H9 (cell line): ENCODE data around the gene NALCN. TPM values are rescaled to one million over a fixed set of nuclear protein-coding genes. Genes with fewer than 3 reads are reported as not detected.
A peak's percentile ranks its signal among the peaks of the same experiment; 100 is the strongest.

Source experiments
- DNase-seq: peaks from one replicate; pipeline ENCODE4 v3.0.0-alpha.2; 2017
- H2AFZ ChIP-seq: one replicate; pipeline ENCODE4 v1.6.1; 2013; ENCODE audit warnings: mild to moderate bottlenecking, low read length, control low read depth, moderate library complexity
- H2AK5ac ChIP-seq: 2 replicates; pipeline ENCODE4 v1.6.1; 2013; ENCODE audit warnings: low read length, control low read depth, mixed read lengths; ENCODE audit not compliant: insufficient read length
- H2BK120ac ChIP-seq: one replicate; pipeline ENCODE4 v1.6.1; 2013; ENCODE audit warnings: low read depth, mild to moderate bottlenecking, low read length, control low read depth, inconsistent platforms; ENCODE audit not compliant: poor library complexity, severe bottlenecking
- H2BK12ac ChIP-seq: 2 replicates; pipeline ENCODE4 v1.6.1; 2013; ENCODE audit warnings: low read length, control low read depth, mixed read lengths, low read depth; ENCODE audit not compliant: insufficient read length
- H2BK15ac ChIP-seq: 2 replicates; pipeline ENCODE4 v1.6.1; 2013; ENCODE audit warnings: low read depth, low read length, control low read depth
- H2BK20ac ChIP-seq: one replicate; pipeline ENCODE4 v1.6.1; 2013; ENCODE audit warnings: low read depth, mild to moderate bottlenecking, low read length, control low read depth, inconsistent platforms; ENCODE audit not compliant: poor library complexity, severe bottlenecking
- H2BK5ac ChIP-seq: 2 replicates; pipeline ENCODE4 v1.6.1; 2013; ENCODE audit warnings: low read length, control low read depth, mixed read lengths; ENCODE audit not compliant: insufficient read length
- H3K14ac ChIP-seq: 2 replicates; pipeline ENCODE4 v1.6.1; 2013; ENCODE audit warnings: low read length, control low read depth; ENCODE audit not compliant: insufficient read depth
- H3K18ac ChIP-seq: 2 replicates; pipeline ENCODE4 v1.6.1; 2013; ENCODE audit warnings: low read depth, mild to moderate bottlenecking, mixed read lengths, low read length, control low read depth; ENCODE audit not compliant: insufficient read length
- H3K23ac ChIP-seq: 2 replicates; pipeline ENCODE4 v1.6.1; 2013; ENCODE audit warnings: low read length, control low read depth, mixed read lengths, low read depth; ENCODE audit not compliant: insufficient read length
- H3K23me2 ChIP-seq: 2 replicates; pipeline ENCODE4 v1.6.1; 2013; ENCODE audit warnings: low read depth, mild to moderate bottlenecking, mixed read lengths, low read length, control low read depth; ENCODE audit not compliant: insufficient read length, poor library complexity, severe bottlenecking
- H3K27ac ChIP-seq: 2 replicates; pipeline ENCODE4 v1.5.1; 2013; ENCODE audit warnings: low read length, control low read depth, mixed read lengths, low read depth; ENCODE audit not compliant: insufficient read length
- H3K27me3 ChIP-seq: 2 replicates; pipeline ENCODE4 v1.6.1; 2013; ENCODE audit warnings: low read length, control low read depth, inconsistent platforms; ENCODE audit not compliant: insufficient read depth
- H3K4ac ChIP-seq: 2 replicates; pipeline ENCODE4 v1.6.1; 2013; ENCODE audit warnings: low read depth, mild to moderate bottlenecking, control low read depth, inconsistent platforms, low read length, moderate library complexity
- H3K4me1 ChIP-seq: 2 replicates; pipeline ENCODE4 v1.6.1; 2013; ENCODE audit warnings: low read length, control low read depth, inconsistent platforms; ENCODE audit not compliant: insufficient read depth
- H3K4me2 ChIP-seq: 2 replicates; pipeline ENCODE4 v1.6.1; 2013; ENCODE audit warnings: low read length, control low read depth, mixed read lengths; ENCODE audit not compliant: insufficient read length, insufficient read depth
- H3K56ac ChIP-seq: 2 replicates; pipeline ENCODE4 v1.6.1; 2013; ENCODE audit warnings: low read depth, mild to moderate bottlenecking, mixed read lengths, low read length, control low read depth; ENCODE audit not compliant: insufficient read length
- H3K79me1 ChIP-seq: 2 replicates; pipeline ENCODE4 v1.6.1; 2013; ENCODE audit warnings: low read depth, mild to moderate bottlenecking, moderate library complexity, low read length, control low read depth, inconsistent platforms; ENCODE audit not compliant: insufficient read depth, poor library complexity, severe bottlenecking
- H3K79me2 ChIP-seq: 2 replicates; pipeline ENCODE4 v1.6.1; 2013; ENCODE audit warnings: low read length, control low read depth, inconsistent platforms; ENCODE audit not compliant: insufficient read depth
- H3K9ac ChIP-seq: 2 replicates; pipeline ENCODE4 v1.6.1; 2013; ENCODE audit warnings: low read length, control low read depth, mixed read lengths; ENCODE audit not compliant: insufficient read length; ENCODE audit errors: extremely low read depth
- H3K9me3 ChIP-seq: one replicate; pipeline ENCODE4 v1.6.1; 2013; ENCODE audit warnings: low read depth, low read length, inconsistent platforms; ENCODE audit not compliant: control insufficient read depth
- H3T11ph ChIP-seq: one replicate; pipeline ENCODE4 v1.6.1; 2013; ENCODE audit warnings: mild to moderate bottlenecking, low read length, control low read depth, inconsistent platforms
- H4K20me1 ChIP-seq: one replicate; pipeline ENCODE4 v1.6.1; 2013; ENCODE audit not compliant: control insufficient read depth, insufficient read length, insufficient read depth
- H4K5ac ChIP-seq: 2 replicates; pipeline ENCODE4 v1.6.1; 2013; ENCODE audit warnings: low read depth, mild to moderate bottlenecking, mixed read lengths, low read length, control low read depth; ENCODE audit not compliant: insufficient read length
- H4K8ac ChIP-seq: replicated peaks from 2 replicates; pipeline ENCODE4 v1.6.1; 2013; ENCODE audit warnings: low read length, control low read depth, mixed read lengths, low read depth; ENCODE audit not compliant: insufficient read length
- H4K91ac ChIP-seq: 2 replicates; pipeline ENCODE4 v1.6.1; 2013; ENCODE audit warnings: low read depth, mild to moderate bottlenecking, moderate library complexity, mixed read lengths, low read length, control low read depth; ENCODE audit not compliant: insufficient read length
- H3K27ac Mint-ChIP-seq, 3 experiments: 2 replicates in 2 of 3; 3 replicates in 1 of 3; pipeline ENCODE4 v1.8.0; 2020 to 2021; ENCODE audit warnings: mixed read lengths in 3 of 3, mild to moderate bottlenecking in 1 of 3, moderate library complexity in 1 of 3
- H3K27me3 Mint-ChIP-seq: 2 replicates; pipeline ENCODE4 v1.8.0; 2021; ENCODE audit warnings: low read depth, mild to moderate bottlenecking, moderate library complexity, mixed read lengths
- H3K36me3 Mint-ChIP-seq, 3 experiments: 2 replicates in 2 of 3; 3 replicates in 1 of 3; pipeline ENCODE4 v1.8.0; 2020 to 2021; ENCODE audit warnings: low read depth in 3 of 3, mixed read lengths in 3 of 3; ENCODE audit not compliant: insufficient read depth in 1 of 3
- H3K4me1 Mint-ChIP-seq, 2 experiments: 2 replicates each; pipeline ENCODE4 v1.8.0; 2020; ENCODE audit warnings: mixed read lengths in 2 of 2
- H3K4me3 Mint-ChIP-seq, 2 experiments: 2 replicates in 1 of 2; 3 replicates in 1 of 2; pipeline ENCODE4 v1.8.0; 2020 to 2021; ENCODE audit warnings: mild to moderate bottlenecking in 2 of 2, mixed read lengths in 2 of 2, moderate library complexity in 1 of 2
- H3K9me3 Mint-ChIP-seq, 2 experiments: 2 replicates in 1 of 2; 3 replicates in 1 of 2; pipeline ENCODE4 v1.8.0; 2020; ENCODE audit warnings: mild to moderate bottlenecking in 2 of 2, mixed read lengths in 2 of 2, moderate library complexity in 1 of 2
- CTCF ChIP-seq: fragments of 200-600 bp; sonication (generic); conservative IDR thresholded peaks from 3 replicates; pipeline ENCODE4 v1.8.0; 2021; ENCODE audit warnings: antibody characterized with exemption, mild to moderate bottlenecking
- WGBS: extraction: QIAGEN DNeasy Blood & Tissue Kit; methylation state at CpG from one replicate; pipeline ENCODE4 v1.1.7; 2013; ENCODE audit warnings: missing lambda C conversion rate, low lambda C conversion rate, mixed read lengths; ENCODE audit not compliant: insufficient read length; ENCODE audit errors: extremely low coverage; 5-methylcytosine and 5-hydroxymethylcytosine counted together
- total RNA-seq: library from RNA; stranded (reverse); gene quantifications from 2 replicates; pipeline ENCODE4 v1.2.1, GENCODE V29; 2021

The NALCN gene
- total RNA-seq, 1 experiment from 2014 or later, result 0.09 TPM

- no peaks in the 10 kb centered on the region; the same call in 1 of the 2 replicates for H3K27me3 Mint-ChIP-seq
- WGBS, result no CpG with 5 or more reads among the region's 18 CpGs
- Histone ChIP-seq H2BK15ac (no peak within 1 kb of the TSS), H3T11ph (no peak within 1 kb of the TSS), H3K9me3 (no peaks in the 10 kb centered on the region), H3K4ac (no peak within 1 kb of the TSS), H3K79me1 (no peaks in the 10 kb centered on the region), H3K27me3 (no peaks in the 10 kb centered on the region), H3K4me1 (peaks cover 2% of the 10 kb centered on the region; the same call in 1 of the 2 replicates), H2BK12ac (no peak within 1 kb of the TSS), H3K27ac (no peak within 1 kb of the TSS), H3K23me2 (no peaks in the 10 kb centered on the region), H2BK20ac (no peak within 1 kb of the TSS), H4K20me1 (no peaks in the 10 kb centered on the region), H3K56ac (no peak within 1 kb of the TSS), H2BK5ac (no peak within 1 kb of the TSS), H3K9ac (no peak within 1 kb of the TSS), H4K5ac (no peak within 1 kb of the TSS), H3K23ac (no peak within 1 kb of the TSS), H2BK120ac (no peak within 1 kb of the TSS), H2AK5ac (no peak within 1 kb of the TSS), H3K4me2 (no peak within 1 kb of the TSS), H3K18ac (no peak within 1 kb of the TSS), H4K91ac (no peak within 1 kb of the TSS), H4K8ac (no peak within 1 kb of the TSS), H3K14ac (peak within 1 kb of the TSS; percentile 28; the same call in 1 of the 2 replicates), H2AFZ (no peak within 1 kb of the TSS), H3K79me2 (no peaks in the 10 kb centered on the region)
- peaks cover 16 to 18% of the 10 kb centered on the region in 2 experiments for H3K4me1 Mint-ChIP-seq
- no peaks in the 10 kb centered on the region for H3K36me3 Mint-ChIP-seq
- no peak for TF ChIP-seq CTCF
- H3K9me3 Mint-ChIP-seq, result no peaks in the 10 kb centered on the region
- no peak for DNase-seq
- H3K27ac Mint-ChIP-seq, result no peak within 1 kb of the TSS
- H3K4me3 Mint-ChIP-seq, result no peak within 1 kb of the TSS
Measured at GRCh38 chr13:101452519-101453485, 36.5 kb upstream of the NALCN start, which contains the start of gene ITGBL1. ITGBL1 (plus strand) TSS chr13:101452675; CDS start chr13:101452834, 159 bp downstream.
